Glutamatergic neuron (in vitro differentiated cells): ENCODE results near the gene HMX1. TPM values are rescaled to one million over a fixed set of nuclear protein-coding genes. Genes with fewer than 3 reads are reported as not detected.

Experiments used
- DNase-seq: peaks from one replicate; pipeline ENCODE4 v3.0.0; 2022
- H3K27ac Mint-ChIP-seq: one replicate; pipeline ENCODE4 v1.8.0; 2020; ENCODE audit warnings: mild to moderate bottlenecking, mixed read lengths, inconsistent platforms; ENCODE audit not compliant: unreplicated experiment
- H3K27me3 Mint-ChIP-seq: one replicate; pipeline ENCODE4 v1.8.0; 2020; ENCODE audit warnings: mild to moderate bottlenecking, moderate library complexity, mixed read lengths, inconsistent platforms; ENCODE audit not compliant: unreplicated experiment
- H3K36me3 Mint-ChIP-seq: one replicate; pipeline ENCODE4 v1.8.0; 2020; ENCODE audit warnings: mild to moderate bottlenecking, mixed read lengths, inconsistent platforms; ENCODE audit not compliant: unreplicated experiment
- H3K4me1 Mint-ChIP-seq: one replicate; pipeline ENCODE4 v1.8.0; 2020; ENCODE audit warnings: mild to moderate bottlenecking, low read depth, mixed read lengths, inconsistent platforms; ENCODE audit not compliant: unreplicated experiment
- H3K4me3 Mint-ChIP-seq: one replicate; pipeline ENCODE4 v1.8.0; 2020; ENCODE audit warnings: mild to moderate bottlenecking, mixed read lengths, inconsistent platforms; ENCODE audit not compliant: unreplicated experiment
- H3K9me3 Mint-ChIP-seq: one replicate; pipeline ENCODE4 v1.8.0; 2020; ENCODE audit warnings: mild to moderate bottlenecking, moderate library complexity, mixed read lengths, inconsistent platforms; ENCODE audit not compliant: unreplicated experiment
- total RNA-seq: library from RNA; stranded (reverse); fragmentation: NEBNext Ultra II Directional; extraction: Animal tissue kit (Norgen Biotek cat#: 25700); gene quantifications from one replicate; pipeline ENCODE4 v1.2.1, GENCODE V29; 2021; ENCODE audit not compliant: unreplicated experiment
- TF ChIP-seq, protein P1 (sequence below): fragments of 200-600 bp; sonication (generic); IDR thresholded peaks from one replicate; pipeline ENCODE4 v1.5.0; 2021; ENCODE audit not compliant: partially characterized antibody, unreplicated experiment

Gene HMX1
- total RNA-seq, 1 donor from 2014 or later, result 1.7 TPM

DNA sequence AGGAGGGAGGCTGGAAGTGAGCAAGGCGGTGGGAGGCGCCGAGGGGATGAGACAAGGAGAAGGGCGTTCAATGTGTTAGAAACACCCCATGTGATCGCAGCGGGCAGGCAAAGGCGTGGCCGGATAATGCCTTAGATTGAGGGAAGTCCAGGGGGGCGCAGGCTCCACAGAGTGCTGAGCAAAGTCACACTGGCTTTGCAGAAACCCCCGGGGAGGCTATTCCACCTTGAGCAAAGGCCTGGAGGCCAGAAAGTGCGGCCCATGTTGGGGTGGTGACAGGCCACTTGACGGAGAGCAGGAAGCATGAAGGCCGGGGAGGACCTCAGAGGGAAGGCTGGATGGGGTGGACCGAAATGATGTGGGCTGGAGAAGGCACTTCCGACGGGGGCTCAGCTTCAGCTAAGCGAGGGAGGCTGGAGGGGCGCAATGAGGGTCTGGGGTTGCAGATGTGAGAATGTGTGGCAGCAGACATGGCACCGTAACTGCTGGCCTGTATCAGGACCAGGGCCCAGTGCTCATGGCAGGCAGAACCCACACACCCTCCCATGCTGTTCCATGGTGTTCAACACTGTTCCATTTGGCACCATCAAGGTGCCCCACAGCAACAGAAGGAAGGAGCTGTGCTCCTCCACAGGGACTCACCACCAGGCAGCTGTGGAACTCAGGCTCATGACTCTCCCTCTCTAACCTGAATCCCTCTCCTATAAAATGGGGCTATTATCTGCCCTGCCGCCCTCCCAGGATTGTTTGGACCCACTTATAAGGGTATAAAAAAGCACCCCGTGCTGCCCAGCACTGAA lies 50.3 kb downstream of the HMX1 start:
- H3K4me3 Mint-ChIP-seq, result no peak overlapping the region
- H3K36me3 Mint-ChIP-seq, result no peaks in the 10 kb centered on the region
- no peak overlapping the region for H3K27ac Mint-ChIP-seq
- no peak for DNase-seq
- H3K9me3 Mint-ChIP-seq, result peaks cover 2% of the 10 kb centered on the region
- TF ChIP-seq, protein P1, sequence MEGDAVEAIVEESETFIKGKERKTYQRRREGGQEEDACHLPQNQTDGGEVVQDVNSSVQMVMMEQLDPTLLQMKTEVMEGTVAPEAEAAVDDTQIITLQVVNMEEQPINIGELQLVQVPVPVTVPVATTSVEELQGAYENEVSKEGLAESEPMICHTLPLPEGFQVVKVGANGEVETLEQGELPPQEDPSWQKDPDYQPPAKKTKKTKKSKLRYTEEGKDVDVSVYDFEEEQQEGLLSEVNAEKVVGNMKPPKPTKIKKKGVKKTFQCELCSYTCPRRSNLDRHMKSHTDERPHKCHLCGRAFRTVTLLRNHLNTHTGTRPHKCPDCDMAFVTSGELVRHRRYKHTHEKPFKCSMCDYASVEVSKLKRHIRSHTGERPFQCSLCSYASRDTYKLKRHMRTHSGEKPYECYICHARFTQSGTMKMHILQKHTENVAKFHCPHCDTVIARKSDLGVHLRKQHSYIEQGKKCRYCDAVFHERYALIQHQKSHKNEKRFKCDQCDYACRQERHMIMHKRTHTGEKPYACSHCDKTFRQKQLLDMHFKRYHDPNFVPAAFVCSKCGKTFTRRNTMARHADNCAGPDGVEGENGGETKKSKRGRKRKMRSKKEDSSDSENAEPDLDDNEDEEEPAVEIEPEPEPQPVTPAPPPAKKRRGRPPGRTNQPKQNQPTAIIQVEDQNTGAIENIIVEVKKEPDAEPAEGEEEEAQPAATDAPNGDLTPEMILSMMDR, result no peak
- H3K27me3 Mint-ChIP-seq, result peaks cover 9% of the 10 kb centered on the region
- H3K4me1 Mint-ChIP-seq, result peaks cover 6% of the 10 kb centered on the region

DNA sequence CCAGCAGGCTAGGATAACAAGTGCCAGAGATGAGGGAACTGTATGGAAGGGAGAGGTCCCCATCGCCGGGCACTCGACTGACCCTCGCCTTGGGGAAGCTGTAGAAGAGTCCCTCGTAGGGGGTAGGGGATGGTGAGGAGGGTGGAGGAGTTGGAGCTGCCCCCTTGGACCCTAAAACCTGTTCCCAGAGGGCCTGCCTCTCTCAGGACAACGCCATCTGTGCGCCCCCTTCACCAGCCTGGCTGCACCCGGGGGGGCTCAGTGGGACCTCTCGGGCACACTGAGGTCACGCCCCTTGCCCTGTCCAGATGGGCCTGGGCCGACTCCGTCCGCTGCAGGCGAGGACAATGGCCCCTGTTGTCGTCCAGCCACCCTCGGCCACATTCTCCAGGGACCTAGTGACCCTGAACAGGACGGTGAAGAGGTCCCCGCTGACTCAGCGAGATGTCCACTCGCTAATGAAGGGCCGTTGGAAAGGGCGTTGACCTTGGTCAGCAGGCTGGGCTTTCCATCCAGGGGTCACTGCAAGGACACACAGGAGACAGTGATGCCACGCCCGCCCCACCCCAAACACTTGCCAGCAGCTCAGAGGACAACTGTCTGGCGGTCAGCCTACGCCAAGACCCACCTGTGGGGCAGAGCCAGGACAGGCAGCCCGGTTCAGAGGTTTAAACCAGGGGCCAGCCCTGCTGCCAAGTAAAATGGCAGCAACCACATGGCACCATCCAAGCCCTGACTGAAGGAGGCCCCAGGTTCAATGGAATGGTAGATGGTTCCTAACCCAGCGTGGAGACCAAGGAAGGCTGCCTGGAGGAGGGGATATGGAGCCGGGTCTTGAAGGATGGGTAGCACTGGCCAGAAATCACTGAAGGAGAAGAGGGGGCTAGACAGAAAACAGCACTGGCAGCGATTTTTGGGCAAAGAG lies 51.2 kb downstream of the HMX1 start:
- no peak for DNase-seq
- Mint-ChIP-seq H3K4me3 (no peak overlapping the region), H3K27me3 (peaks cover 10% of the 10 kb centered on the region)

DNA sequence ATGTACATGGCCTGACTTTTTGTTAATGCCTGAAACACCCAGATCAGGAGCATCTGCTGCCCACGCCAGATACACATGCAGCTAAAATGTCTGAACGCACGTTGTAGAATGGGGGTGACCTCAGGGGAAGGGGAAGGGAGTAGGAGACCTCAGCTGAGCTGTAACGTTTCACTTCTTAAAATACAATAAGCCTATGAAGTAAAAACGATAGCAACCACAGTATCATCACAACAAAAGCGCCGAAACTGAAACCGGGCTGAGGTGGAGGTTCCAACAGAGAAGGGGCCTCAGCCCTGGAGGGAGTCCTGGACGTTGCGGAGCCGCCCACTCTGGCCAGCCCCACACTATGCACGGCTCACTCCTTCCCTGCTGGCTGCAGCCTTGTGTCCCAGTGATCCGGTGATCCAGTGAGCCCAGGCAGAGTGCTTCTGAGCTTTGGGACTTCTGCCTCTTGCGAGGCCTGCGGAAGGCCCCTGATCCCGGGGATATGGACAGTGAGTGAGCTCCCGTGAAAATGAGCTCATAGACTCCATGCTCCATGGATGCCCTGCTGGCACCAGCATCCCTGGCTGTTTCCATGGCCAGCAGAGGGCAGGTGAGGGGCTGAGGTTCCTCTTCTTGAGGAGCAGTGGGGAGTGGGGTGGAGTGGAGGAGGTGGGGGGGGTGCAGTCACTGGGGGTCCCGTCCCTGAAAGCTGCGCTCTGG lies 52.0 kb downstream of the HMX1 start:
- H3K9me3 Mint-ChIP-seq, result peaks cover 2% of the 10 kb centered on the region
- no peaks in the 10 kb centered on the region for H3K36me3 Mint-ChIP-seq
- no peak for DNase-seq
- peaks cover 10% of the 10 kb centered on the region for H3K27me3 Mint-ChIP-seq
- H3K27ac Mint-ChIP-seq, result no peak overlapping the region
- H3K4me1 Mint-ChIP-seq, result peaks cover 6% of the 10 kb centered on the region
- no peak overlapping the region for H3K4me3 Mint-ChIP-seq
- TF ChIP-seq, protein P1, result no peak

More for the DNA sequence above, 51.2 kb downstream of the HMX1 start:
- TF ChIP-seq, protein P1, result no peak
- H3K9me3 Mint-ChIP-seq, result peaks cover 2% of the 10 kb centered on the region
- H3K4me1 Mint-ChIP-seq, result peaks cover 6% of the 10 kb centered on the region
- H3K36me3 Mint-ChIP-seq, result no peaks in the 10 kb centered on the region
- no peak overlapping the region for H3K27ac Mint-ChIP-seq

DNA sequence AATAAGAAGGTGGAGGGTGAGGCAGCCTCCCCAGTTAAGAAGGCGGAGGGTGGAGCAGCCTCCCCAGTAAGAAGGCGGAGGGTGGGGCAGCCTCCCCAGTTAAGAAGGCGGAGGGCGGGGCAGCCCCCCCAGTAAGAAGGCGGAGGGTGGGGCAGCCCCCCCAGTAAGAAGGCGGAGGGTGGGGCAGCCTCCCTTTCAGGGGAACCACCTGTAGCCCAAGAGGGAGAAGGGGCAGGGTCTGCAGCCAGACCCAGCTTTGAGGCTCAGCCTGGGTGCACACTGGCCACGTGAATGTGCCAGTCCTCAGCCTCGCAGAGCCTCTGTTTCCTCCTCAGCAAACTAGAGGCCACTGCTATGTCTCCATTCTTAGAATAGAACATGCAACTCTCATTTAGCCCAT lies 52.6 kb downstream of the HMX1 start:
- H3K4me1 Mint-ChIP-seq, result peaks cover 6% of the 10 kb centered on the region
- H3K36me3 Mint-ChIP-seq, result no peaks in the 10 kb centered on the region
- H3K9me3 Mint-ChIP-seq, result peaks cover 2% of the 10 kb centered on the region
- peaks cover 9% of the 10 kb centered on the region for H3K27me3 Mint-ChIP-seq
- TF ChIP-seq, protein P1, result no peak
- H3K4me3 Mint-ChIP-seq, result no peak overlapping the region
- no peak for DNase-seq
- H3K27ac Mint-ChIP-seq, result no peak overlapping the region
